ENCODE data around the gene DUSP23. TPM values are rescaled to one million over a fixed set of nuclear protein-coding genes. Genes with fewer than 3 reads are reported as not detected.

Gene DUSP23
- total RNA-seq (ENCODE audit: unreplicated experiment), result 38.7 TPM
- long read RNA-seq, transcript DUSP23-202 (3 exons, 694 nt), result minor isoform, 9 of 32 reads
- long read RNA-seq, transcript DUSP23-201 (2 exons, 756 nt), result major isoform, 21 of 32 reads
- long read RNA-seq, partial matches to known transcripts, result 0 of 32 reads
- long read RNA-seq, other reads (novel, unspliced or antisense), result 1 of 32 reads

GRCh38 chr1:159780583-159781582 is at the start of gene DUSP23:
DUSP23 (plus strand) TSS chr1:159780962; CDS start chr1:159781101, 139 bp downstream.
- Mint-ChIP-seq H3K27me3 (ENCODE audit: unreplicated experiment) (peaks cover 10% of the 10 kb centered on the region), H3K9me3 (ENCODE audit: unreplicated experiment) (no peaks in the 10 kb centered on the region), H3K27ac (ENCODE audit: unreplicated experiment) (peak within 1 kb of the TSS; percentile 25), H3K4me3 (ENCODE audit: unreplicated experiment) (peak within 1 kb of the TSS; percentile 92), H3K4me1 (ENCODE audit: unreplicated experiment) (peaks cover 29% of the 10 kb centered on the region), H3K36me3 (ENCODE audit: low read depth, unreplicated experiment) (peaks cover 3% of the 10 kb centered on the region)
- peak; percentile 95 for TF ChIP-seq CTCF (IDR thresholded peaks at IDR 0.05; ENCODE audit: unreplicated experiment)
- peak; percentile 98 for DNase-seq (ENCODE audit: low spot score)

GRCh38 chr1:159737238-159737916 is 43.4 kb upstream of the DUSP23 start:
- no peaks in the 10 kb centered on the region for H3K27me3 Mint-ChIP-seq (ENCODE audit: unreplicated experiment)
- H3K4me1 Mint-ChIP-seq (ENCODE audit: unreplicated experiment), result no peaks in the 10 kb centered on the region
- DNase-seq (ENCODE audit: low spot score), result no peak
- no peaks in the 10 kb centered on the region for H3K9me3 Mint-ChIP-seq (ENCODE audit: unreplicated experiment)
- no peak overlapping the region for H3K4me3 Mint-ChIP-seq (ENCODE audit: unreplicated experiment)
- no peaks in the 10 kb centered on the region for H3K36me3 Mint-ChIP-seq (ENCODE audit: low read depth, unreplicated experiment)
- TF ChIP-seq CTCF (IDR thresholded peaks at IDR 0.05; ENCODE audit: unreplicated experiment), result no peak
- H3K27ac Mint-ChIP-seq (ENCODE audit: unreplicated experiment), result no peak overlapping the region

- Mint-ChIP-seq H3K4me3 (ENCODE audit: unreplicated experiment) (no peak overlapping the region), H3K27me3 (ENCODE audit: unreplicated experiment) (no peaks in the 10 kb centered on the region), H3K9me3 (ENCODE audit: unreplicated experiment) (no peaks in the 10 kb centered on the region), H3K27ac (ENCODE audit: unreplicated experiment) (no peak overlapping the region), H3K36me3 (ENCODE audit: low read depth, unreplicated experiment) (no peaks in the 10 kb centered on the region), H3K4me1 (ENCODE audit: unreplicated experiment) (no peaks in the 10 kb centered on the region)
- no peak for DNase-seq (ENCODE audit: low spot score)
- TF ChIP-seq CTCF (IDR thresholded peaks at IDR 0.05; ENCODE audit: unreplicated experiment), result no peak
Observed at GRCh38 chr1:159743651-159744410, 36.9 kb upstream of the DUSP23 start.

GRCh38 chr1:159746666-159747065 is 34.1 kb upstream of the DUSP23 start:
- Mint-ChIP-seq H3K27me3 (ENCODE audit: unreplicated experiment) (no peaks in the 10 kb centered on the region), H3K4me1 (ENCODE audit: unreplicated experiment) (no peaks in the 10 kb centered on the region), H3K36me3 (ENCODE audit: low read depth, unreplicated experiment) (no peaks in the 10 kb centered on the region), H3K4me3 (ENCODE audit: unreplicated experiment) (no peak overlapping the region), H3K9me3 (ENCODE audit: unreplicated experiment) (no peaks in the 10 kb centered on the region), H3K27ac (ENCODE audit: unreplicated experiment) (no peak overlapping the region)
- no peak for DNase-seq (ENCODE audit: low spot score)
- no peak for TF ChIP-seq CTCF (IDR thresholded peaks at IDR 0.05; ENCODE audit: unreplicated experiment)
